ENCODE results near the gene POSTN.

POSTN gene, protein sequence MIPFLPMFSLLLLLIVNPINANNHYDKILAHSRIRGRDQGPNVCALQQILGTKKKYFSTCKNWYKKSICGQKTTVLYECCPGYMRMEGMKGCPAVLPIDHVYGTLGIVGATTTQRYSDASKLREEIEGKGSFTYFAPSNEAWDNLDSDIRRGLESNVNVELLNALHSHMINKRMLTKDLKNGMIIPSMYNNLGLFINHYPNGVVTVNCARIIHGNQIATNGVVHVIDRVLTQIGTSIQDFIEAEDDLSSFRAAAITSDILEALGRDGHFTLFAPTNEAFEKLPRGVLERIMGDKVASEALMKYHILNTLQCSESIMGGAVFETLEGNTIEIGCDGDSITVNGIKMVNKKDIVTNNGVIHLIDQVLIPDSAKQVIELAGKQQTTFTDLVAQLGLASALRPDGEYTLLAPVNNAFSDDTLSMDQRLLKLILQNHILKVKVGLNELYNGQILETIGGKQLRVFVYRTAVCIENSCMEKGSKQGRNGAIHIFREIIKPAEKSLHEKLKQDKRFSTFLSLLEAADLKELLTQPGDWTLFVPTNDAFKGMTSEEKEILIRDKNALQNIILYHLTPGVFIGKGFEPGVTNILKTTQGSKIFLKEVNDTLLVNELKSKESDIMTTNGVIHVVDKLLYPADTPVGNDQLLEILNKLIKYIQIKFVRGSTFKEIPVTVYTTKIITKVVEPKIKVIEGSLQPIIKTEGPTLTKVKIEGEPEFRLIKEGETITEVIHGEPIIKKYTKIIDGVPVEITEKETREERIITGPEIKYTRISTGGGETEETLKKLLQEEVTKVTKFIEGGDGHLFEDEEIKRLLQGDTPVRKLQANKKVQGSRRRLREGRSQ

GRCh38 chr13:37598597-37598996 lies at the start of gene POSTN:
Gene POSTN, minus strand, starts transcription at chr13:37598768. Its CDS starts 42 bp downstream, at chr13:37598726.
- DNase-seq: no peak

GRCh38 chr13:37647031-37647650 lies 48.6 kb upstream of the POSTN start:
- DNase-seq: no peak

- no peak for DNase-seq
These were observed 48.0 kb upstream of the POSTN start for GRCh38 chr13:37646531-37646930.

DNA sequence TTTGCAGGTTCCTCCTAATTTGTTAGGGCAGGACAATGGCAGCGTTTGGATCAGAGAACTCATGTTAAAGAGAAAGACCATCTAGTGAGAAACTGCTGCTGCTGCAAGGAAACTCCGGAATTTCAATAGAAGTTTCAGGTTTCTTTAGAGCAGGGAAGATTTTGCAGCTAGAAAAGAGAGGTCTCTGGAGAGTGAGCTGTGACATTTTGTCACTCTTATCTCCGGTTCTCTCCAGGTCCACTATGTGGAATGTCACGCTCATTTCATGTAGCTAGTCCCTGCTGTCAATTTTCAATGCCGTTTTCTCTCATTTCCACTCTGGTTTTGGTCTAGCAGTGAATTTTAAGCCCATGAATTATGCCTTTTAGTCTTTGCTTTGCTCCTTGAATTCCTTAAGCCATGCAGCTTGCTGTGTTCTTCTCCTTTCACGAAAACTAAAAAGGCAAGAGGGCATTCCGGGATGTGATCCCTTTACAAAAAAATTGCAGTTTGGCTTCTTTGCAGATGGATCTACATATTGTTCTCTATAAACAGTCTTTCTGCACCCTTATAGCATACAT lies 46.7 kb upstream of the POSTN start:
- DNase-seq: no peak

- no peak for DNase-seq
These were observed 42.8 kb upstream of the POSTN start for GRCh38 chr13:37641391-37641790.

DNA sequence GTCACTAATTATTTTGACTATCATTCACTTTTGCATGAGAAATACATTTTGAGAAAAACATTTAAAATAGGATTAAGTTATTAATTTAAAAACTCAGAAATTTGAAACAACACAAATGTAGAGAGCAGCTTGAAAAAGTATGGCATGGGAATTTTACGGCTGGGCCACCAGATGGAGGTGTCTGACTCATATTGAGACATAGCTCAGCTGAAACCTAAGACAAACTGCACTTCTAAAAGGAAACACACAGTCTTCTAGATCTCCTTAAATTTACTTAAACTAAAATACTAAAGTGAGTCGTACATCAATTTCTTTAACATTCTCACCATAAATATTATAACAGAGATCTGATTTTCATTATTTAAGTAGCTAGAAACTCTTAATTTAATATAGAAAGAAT lies 41.9 kb upstream of the POSTN start:
- peak; percentile 29 for DNase-seq

GRCh38 chr13:37636701-37637100 lies 38.1 kb upstream of the POSTN start:
- no peak for DNase-seq

DNA sequence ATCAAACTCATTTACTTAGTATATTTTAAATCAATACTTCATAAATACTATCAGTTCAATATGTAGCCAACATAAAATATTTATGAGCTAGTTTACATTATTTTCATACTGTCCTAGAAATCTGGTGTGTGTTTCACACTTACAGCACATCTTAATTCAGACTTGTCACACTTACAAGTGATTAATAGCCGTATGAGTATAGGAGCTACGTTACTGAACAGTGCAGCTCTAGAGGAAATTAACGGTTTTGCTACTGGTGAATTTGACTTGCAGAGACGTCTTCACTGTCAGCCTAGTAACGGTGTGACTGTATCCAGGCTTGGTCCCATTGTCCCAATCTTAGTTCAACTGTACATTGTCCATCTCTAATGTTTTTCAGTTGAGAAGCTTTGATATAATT lies 33.7 kb upstream of the POSTN start:
- no peak for DNase-seq

DNA sequence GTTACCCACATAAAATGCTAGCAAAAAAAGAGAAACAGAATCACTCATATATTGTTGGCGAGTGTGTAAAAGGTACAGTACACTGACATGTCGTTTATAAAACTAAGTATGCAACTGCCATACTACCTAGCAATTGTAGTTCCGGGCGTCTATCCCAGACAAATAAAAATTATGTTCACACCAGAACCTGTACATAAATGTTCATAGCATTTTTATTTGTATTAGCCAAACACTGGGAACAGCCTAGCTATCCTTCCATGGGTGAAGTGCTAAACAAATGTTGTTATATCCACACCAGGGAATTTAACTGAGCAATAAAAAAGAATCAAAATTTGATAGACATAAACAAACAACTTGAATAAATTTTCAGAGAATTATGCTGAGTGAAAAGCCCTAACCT lies 28.9 kb upstream of the POSTN start:
- no peak for DNase-seq

- peak; percentile 52 for DNase-seq
These were observed 23.3 kb upstream of the POSTN start for GRCh38 chr13:37621811-37622361.

DNA sequence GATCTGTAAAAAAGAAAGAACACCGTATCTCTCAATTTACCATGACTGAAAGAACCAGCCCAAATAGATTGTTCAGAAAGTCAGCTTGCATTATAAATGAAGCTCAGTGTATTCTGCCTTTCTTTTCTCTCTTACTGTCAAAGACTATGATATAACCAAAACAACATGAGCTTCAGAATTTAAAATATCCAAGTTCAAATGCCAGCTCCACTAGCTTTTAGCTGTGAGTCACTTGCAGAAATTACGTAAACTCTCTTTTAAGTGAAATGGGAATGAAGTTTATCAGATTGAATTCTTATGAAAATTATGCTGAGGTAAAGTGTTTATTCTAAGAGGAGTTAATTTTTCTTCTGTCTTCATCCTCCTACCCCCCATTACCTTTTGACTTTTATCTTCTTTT lies 20.0 kb upstream of the POSTN start:
- no peak for DNase-seq

GRCh38 chr13:37617173-37617572 lies 18.6 kb upstream of the POSTN start:
- no peak for DNase-seq

DNA sequence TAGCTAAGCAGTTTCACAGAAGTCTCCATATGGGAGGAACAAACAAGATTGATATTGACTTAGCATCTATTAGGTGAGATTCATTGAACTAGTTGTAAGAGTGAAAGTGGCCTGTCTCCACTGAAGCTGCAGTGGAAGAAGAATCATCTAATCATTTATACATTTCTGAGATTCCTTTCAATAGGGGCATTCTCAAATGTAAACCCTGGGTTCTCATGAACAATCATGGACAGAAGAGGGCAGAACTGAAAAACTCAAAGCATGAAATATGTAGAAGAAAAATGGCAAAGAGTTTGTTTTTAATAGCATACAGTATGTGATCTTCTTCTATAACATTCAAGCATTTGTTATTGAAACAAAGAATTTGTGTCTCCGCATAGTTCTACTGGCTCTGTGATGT lies 17.6 kb upstream of the POSTN start:
- DNase-seq: no peak

DNA sequence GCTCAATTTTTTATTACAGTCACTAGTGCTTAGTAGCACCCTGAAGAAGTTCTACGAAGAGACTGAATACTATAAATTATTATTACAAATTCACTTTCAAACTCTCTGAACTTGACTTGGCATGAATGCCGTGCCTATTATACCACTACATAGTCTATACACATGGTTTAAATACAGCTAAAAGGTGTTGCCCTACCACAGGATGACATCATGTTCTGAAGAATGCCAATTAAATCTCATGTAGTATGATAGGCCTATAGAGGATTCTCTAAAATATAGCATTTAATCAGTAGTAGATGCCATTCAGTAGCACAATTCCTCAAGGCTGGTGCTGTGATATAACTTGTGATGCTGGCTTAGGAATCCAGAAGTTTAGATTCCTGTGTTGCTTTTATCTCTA lies 16.7 kb upstream of the POSTN start:
- DNase-seq: no peak

DNA sequence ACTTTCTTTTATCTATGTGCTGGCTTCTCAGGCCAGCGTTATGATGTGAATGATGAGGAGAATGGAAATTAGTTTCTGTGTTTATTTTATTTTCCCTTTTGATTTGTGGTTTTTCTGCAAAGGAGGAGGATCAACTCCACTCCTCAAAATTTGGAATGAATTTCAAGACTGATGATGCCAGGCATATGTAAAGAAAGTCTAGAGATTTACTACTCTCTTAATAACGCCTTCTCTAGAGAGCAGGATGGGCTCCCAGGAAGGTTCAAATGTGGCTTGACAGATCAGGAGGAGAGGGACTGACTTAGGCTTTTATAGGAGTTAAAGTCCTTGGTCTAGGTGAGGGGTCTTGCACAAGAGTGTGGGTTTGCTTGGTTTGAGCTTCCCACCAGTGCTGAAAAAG lies 15.1 kb upstream of the POSTN start:
- no peak for DNase-seq

DNA sequence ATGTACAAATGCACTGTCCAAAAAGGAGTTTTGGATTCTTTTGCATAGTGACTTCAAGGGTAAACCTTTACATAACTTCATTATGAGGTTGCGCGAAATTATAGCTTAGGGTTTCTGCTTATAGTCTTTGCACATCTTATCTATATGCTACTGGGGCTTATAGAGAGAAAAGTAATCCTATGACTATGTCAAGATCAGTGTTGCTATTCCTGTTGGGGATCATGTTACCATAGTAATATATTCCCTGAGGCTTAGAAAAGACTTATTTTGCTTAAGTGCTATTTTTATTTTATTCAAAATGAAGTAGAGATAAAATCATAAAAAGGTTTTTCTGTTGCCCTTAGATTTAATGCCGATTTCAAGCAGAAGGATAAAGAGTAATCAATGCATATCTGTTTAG lies 14.7 kb upstream of the POSTN start:
- DNase-seq: no peak

GRCh38 chr13:37608750-37609339 lies 10.3 kb upstream of the POSTN start:
- no peak for DNase-seq

DNA sequence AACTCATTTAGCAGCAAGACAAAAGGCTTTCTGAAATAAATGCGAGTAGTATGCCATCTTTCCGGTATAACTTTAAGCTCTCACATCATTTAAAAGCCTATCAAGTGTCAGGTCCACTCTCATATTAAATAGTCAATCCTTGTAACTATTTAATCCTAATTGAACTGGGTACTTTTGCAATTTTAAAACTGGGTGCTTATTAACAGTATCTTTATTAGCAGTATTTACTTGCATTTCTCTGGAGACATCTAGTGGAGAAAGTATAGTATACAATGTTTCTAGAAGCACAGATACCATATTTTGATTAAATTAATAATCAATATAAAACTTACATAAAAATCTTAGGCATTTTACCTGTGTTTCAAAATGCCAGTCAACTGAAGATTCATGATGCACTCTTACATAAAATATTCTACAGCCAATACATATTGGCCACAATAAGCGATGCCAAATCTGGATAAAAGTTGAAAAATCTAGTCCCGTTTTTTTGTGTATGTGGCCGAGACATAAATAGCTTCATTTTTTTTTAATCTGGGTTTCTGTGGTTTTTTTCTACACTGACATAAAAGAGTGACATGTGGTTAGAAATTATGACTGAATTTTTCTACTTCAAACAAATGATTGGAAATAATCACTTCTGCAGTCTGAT lies 4.3 kb upstream of the POSTN start:
- peak; percentile 25 for DNase-seq

DNA sequence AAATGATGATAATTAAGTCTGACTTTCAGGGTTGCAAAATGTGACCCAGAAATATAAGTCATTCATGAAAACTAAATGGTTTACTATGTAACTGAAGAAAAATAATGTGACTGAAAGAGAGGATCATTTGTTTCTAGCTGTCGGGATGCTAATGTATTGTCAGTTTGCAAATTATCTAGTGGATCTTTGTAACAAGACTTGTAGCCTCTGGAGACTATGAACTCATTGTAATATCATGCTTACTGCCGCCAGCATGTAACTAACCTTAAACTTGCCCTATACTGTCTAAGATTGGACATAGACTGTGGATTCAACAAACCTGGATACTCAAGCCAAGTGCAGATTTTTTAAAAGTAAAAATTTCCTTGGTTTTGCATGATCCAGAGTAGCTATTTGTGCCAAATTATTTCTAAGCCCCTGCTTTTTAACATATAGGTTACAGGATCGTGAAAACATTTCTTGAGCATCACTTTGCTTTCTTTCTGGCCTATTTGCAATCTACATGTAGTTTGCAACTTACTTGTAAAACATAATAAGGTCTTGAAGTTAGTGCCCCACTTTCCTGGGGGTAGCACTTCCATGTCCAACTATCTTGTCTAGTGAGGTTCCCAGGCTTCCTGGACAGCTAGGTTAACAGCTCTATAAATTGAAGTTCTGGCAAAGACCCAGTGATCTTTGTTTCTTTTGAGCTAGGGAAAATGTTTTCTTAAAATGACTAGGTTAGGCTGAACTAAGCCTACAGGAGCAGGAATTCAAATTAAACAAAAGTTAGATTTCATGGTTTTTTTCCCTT lies 3.3 kb upstream of the POSTN start:
- DNase-seq: no peak

- no peak for DNase-seq
These were observed 951 bp upstream of the POSTN start for GRCh38 chr13:37599519-37599918.

DNA sequence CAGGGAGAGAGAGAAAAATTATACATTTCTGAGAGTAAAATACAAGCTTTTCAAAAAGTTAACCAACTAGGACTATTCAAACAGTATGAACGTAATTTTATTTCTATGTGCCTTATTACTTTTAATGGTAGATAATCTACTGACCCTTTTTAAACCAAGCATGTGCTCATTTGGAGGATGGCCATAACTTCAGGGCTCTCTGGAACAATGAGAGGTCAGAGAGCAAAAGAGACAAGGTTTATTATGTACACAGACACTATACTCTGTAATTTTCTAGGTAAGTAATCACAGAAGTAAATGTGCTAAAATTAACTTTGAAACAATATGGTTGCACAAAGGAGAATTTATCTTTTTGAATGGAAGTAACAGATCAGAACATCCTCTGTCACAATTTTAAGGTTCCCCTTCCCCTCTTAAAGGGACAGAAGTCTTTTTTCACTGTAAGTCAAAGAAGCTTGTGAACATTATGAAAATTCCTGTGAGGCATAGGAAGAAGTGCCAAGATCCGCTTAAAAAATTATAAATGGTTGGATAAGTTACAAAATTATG lies 1.0 kb downstream of the POSTN start:
- DNase-seq: no peak

Data from NCI-H446 treated with DMSO at 0.1 percent for 48 hours (cell line).